ENCODE measurements around the gene DLK1.

DLK1 gene

GRCh38 chr14:100692859-100693558, 33.7 kb upstream of the DLK1 start:
- no peak for TF ChIP-seq CTCF (conservative IDR thresholded peaks at IDR 0.05; ENCODE audit: low read length)
- DNase-seq (ENCODE audit: low read depth): peak; percentile 78
- H3K4me3 ChIP-seq (ENCODE audit: low read length): no peak overlapping the region

GRCh38 chr14:100693877-100694578, 32.7 kb upstream of the DLK1 start:
- H3K4me3 ChIP-seq (ENCODE audit: low read length): no peak overlapping the region
- no peak for TF ChIP-seq CTCF (conservative IDR thresholded peaks at IDR 0.05; ENCODE audit: low read length)
- no peak for DNase-seq (ENCODE audit: low read depth)

GRCh38 chr14:100694579-100695422, 31.9 kb upstream of the DLK1 start:
- H3K4me3 ChIP-seq (ENCODE audit: low read length): no peak overlapping the region
- no peak for TF ChIP-seq CTCF (conservative IDR thresholded peaks at IDR 0.05; ENCODE audit: low read length)
- peak; percentile 15 for DNase-seq (ENCODE audit: low read depth)

- no peak for DNase-seq (ENCODE audit: low read depth)
- TF ChIP-seq CTCF (conservative IDR thresholded peaks at IDR 0.05; ENCODE audit: low read length): no peak
- no peak overlapping the region for H3K4me3 ChIP-seq (ENCODE audit: low read length)
These were observed 31.3 kb upstream of the DLK1 start for GRCh38 chr14:100695423-100695738.

GRCh38 chr14:100696008-100696407, 30.7 kb upstream of the DLK1 start:
- DNase-seq (ENCODE audit: low read depth): no peak
- no peak overlapping the region for H3K4me3 ChIP-seq (ENCODE audit: low read length)
- no peak for TF ChIP-seq CTCF (conservative IDR thresholded peaks at IDR 0.05; ENCODE audit: low read length)

- no peak overlapping the region for H3K4me3 ChIP-seq (ENCODE audit: low read length)
- no peak for TF ChIP-seq CTCF (conservative IDR thresholded peaks at IDR 0.05; ENCODE audit: low read length)
- DNase-seq (ENCODE audit: low read depth): no peak
These were observed 30.1 kb upstream of the DLK1 start for GRCh38 chr14:100696590-100696989.

Measured in AG10803 (cell line).